Measurements from ENCODE around the gene CD38.
"Not testable (repeated sequence)": the region's sequence is repeated elsewhere in the genome, so short reads cannot be mapped to it uniquely, and the experiment has no call there.

CD38 gene

DNA sequence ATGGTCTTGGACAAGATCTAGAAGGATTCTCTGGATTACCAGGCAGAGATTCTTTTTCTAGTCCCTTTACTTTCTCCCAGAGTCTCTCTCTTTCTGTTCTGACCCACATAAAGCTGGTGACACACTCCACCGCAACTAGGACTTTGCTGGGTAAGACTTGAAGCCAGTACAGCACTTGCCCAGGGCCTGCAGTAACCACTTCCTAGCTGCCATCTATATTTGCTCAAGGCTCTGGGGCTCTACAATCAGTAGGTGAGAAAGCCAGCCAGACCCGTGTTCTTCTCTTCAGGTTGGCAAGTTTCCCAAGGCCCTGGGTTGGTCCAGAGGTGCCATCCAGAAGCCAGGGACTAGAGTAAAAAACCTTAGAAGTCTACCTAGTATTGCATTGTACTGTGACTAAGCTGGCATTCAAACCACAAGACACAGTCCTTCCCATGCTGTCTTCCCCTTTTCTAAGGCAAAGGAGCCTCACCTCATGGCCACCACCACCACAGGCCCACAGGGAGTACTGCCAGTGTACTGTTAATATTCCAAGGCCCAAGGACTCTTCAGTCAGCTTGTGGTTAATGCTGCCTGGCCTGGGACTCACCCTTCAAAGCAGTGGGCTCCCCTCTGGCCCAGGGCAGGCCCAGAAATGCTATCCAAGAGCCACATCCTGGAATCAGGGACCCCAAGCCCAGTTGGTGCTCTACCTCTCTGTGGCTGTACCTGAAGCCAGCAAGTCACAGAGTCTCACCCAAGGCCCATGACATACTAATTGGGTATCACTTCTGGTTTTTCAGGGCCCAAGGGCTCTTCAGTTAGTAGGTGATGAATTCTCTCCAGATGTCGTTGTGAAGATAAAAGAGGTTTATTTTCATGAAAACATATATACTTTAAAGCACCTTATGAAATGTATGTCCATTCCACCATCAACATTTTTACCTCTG lies 54.7 kb downstream of the CD38 start:
- DNase-seq (ENCODE audit: low read depth in 1 of 2, low spot score in 1 of 2) = no peak
- in situ Hi-C loops (cut with HindIII; ENCODE audit: low pct_unique_long_range_greater_than_20kb, low sequenced_read_pairs) = no loop called here
- TF ChIP-seq JUND (IDR thresholded peaks at IDR 0.05; ENCODE audit: low read depth) = no peak

DNA sequence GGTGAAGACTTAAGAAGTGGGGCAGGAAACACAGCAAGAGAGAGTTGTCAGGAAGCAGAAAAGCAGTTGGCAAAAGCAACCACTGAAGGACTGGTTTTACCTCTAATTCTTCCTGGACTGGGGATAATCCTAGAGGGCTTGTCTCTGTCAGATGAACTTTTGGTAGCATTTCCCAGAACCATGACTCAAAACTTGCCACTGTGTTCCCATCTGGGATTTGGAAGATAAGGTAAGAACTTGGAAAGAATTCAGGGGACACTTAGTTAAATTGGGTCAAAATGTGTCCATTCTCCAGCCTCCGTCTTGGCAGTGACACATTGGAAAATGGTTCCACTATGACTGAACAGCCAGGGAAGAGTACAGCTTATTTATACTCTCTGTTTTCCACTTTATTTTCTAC lies 55.7 kb downstream of the CD38 start:
- DNase-seq (ENCODE audit: low read depth in 1 of 2, low spot score in 1 of 2) = no peak
- in situ Hi-C loops (cut with HindIII; ENCODE audit: low pct_unique_long_range_greater_than_20kb, low sequenced_read_pairs) = no loop called here
- no peak for TF ChIP-seq JUND (IDR thresholded peaks at IDR 0.05; ENCODE audit: low read depth)

DNA sequence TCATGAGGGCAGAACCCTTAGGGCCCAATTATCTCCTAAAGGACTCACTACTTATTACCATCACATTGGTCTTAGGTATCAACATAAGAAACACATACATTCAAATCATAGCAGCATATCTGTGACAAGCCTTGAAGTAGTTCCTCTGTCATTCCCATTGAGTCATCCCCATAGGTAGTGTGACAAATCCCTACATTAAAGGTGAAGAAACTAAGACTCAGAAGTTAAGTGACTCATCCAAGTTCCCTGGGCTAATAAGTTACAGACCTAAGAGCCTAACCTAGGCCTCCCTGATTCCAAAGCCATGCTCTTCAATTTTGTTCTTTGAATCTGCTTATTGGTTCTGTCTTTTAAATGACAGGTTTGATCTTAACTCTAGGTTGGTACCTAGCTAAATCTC lies 58.2 kb downstream of the CD38 start:
- TF ChIP-seq JUND (IDR thresholded peaks at IDR 0.05; ENCODE audit: low read depth) = no peak
- no peak for DNase-seq (ENCODE audit: low read depth in 1 of 2, low spot score in 1 of 2)
- in situ Hi-C loops (cut with HindIII; ENCODE audit: low pct_unique_long_range_greater_than_20kb, low sequenced_read_pairs) = no loop called here

DNA sequence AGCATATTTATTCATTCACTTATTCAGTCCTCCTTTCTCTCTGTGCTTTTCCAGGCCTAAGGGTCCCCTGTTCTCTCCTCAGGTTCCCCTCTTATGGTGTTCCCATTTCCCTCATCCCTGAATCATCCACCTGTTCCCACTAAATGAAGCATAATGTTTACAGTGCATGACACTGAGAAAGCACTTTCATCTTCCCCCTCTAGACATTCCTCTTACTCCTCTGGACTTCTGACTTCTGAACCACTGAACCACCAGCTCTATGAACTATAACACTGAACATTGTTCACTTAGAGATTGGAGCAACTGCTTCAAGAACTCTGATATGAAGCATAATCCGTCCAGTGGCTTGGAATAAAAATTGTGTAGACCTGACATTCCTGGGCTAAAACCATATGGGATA lies 59.5 kb downstream of the CD38 start:
- in situ Hi-C loops (cut with HindIII; ENCODE audit: low pct_unique_long_range_greater_than_20kb, low sequenced_read_pairs) = no loop called here
- no peak for DNase-seq (ENCODE audit: low read depth in 1 of 2, low spot score in 1 of 2)
- TF ChIP-seq JUND (IDR thresholded peaks at IDR 0.05; ENCODE audit: low read depth) = no peak

DNA sequence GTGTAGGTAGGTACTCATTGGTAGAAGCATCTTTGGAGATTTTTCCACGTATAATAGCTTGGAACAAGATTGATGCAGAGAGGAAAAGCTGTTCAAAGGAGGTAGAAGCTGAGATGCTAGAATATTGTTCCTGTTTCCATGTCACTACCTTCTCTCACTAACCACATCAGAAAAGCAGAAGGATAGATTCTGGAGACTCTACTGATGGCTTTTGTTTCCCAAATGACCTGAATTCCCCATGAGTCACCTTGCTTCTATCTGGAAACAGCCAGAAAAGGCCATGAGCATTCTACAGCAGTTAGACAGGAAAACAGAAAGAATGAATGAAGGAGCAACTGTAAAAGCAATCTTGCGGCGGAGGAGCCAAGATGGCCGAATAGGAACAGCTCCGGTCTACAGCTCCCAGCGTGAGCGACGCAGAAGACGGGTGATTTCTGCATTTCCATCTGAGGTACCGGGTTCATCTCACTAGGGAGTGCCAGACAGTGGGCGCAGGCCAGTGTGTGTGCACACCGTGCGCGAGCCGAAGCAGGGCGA lies 63.1 kb downstream of the CD38 start:
- in situ Hi-C loops (cut with HindIII; ENCODE audit: low pct_unique_long_range_greater_than_20kb, low sequenced_read_pairs); DNase-seq (ENCODE audit: low read depth in 1 of 2, low spot score in 1 of 2): not testable (repeated sequence)

DNA sequence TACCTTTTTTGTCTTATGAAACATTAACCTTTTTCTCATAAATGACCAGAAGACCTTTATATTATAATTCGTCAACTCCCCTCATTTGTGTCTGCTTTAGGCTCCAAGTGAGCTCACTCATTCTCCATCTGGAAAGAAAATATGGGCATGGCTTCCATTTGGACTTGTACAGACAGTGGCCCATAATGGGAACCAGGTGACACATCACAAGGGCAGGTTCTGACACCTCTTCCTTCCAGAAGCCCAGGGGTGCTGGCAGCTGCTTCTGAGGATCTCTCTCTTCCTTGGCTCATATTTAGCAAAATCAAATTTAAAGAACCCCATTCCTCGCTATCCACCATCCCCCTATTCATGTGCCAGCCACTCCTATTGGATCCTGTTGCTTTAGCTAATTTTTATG lies 69.6 kb downstream of the CD38 start:
- TF ChIP-seq JUND (IDR thresholded peaks at IDR 0.05; ENCODE audit: low read depth) = no peak
- no peak for DNase-seq (ENCODE audit: low read depth in 1 of 2, low spot score in 1 of 2)
- in situ Hi-C loops (cut with HindIII; ENCODE audit: low pct_unique_long_range_greater_than_20kb, low sequenced_read_pairs) = no loop called here

DNA sequence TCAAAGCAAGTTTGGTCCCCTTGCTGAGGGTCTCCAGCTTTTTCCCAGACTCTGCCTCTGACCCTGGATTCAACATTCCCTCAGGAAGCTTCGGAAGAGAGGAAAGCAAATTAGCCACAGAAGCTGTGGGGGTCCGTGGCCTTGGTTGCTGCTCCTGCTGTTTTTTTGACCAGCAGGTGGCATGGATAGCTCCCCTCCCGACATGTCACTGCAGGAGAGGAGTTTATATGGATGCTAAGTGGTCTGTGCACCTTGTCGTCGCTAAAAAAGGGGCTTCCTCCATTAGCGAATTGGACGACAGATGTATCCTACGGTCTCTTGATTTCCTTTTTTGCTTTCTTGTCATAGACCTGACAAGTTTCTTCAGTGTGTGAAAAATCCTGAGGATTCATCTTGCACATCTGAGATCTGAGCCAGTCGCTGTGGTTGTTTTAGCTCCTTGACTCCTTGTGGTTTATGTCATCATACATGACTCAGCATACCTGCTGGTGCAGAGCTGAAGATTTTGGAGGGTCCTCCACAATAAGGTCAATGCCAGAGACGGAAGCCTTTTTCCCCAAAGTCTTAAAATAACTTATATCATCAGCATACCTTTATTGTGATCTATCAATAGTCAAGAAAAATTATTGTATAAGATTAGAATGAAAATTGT lies 70.2 kb downstream of the CD38 start:
- no peak for DNase-seq (ENCODE audit: low read depth in 1 of 2, low spot score in 1 of 2)
- TF ChIP-seq JUND (IDR thresholded peaks at IDR 0.05; ENCODE audit: low read depth) = no peak
- in situ Hi-C loops (cut with HindIII; ENCODE audit: low pct_unique_long_range_greater_than_20kb, low sequenced_read_pairs) = no loop called here

DNA sequence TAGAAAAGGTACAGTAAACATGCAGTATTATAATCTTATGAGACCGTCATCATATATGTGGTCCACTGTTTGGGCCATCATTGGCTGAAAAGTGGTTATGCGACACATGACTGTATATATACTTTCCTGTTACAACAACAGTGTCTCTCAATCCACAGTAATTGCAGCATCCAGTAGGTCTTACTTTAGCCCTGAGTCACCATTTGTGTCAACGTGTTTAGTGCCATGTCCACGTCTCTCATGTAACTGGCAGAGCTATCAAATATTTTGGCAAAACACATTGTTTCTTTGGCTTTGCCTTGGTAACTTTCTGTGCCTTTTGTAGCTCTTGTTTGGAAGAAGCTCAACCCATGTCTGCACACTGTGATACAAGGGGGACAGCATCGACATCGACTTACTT lies 73.8 kb downstream of the CD38 start:
- in situ Hi-C loops (cut with HindIII; ENCODE audit: low pct_unique_long_range_greater_than_20kb, low sequenced_read_pairs) = no loop called here

DNA sequence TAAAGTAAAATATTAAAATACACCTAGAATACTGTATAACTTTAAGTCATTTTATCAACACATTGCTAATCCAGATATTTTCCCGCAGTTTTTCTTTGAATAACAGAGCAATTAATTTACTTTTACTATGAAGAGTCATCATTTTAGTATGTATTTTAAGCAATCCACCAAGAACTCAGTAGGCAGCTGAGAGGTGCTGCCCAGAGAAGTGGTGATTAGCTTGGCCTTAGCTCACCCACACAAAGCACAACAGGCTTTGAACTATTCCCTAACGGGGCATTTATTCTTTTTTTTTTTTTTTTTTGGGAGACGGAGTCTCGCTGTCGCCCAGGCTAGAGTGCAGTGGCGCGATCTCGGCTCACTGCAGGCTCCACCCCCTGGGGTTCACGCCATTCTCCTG lies 74.4 kb downstream of the CD38 start:
- no peak for TF ChIP-seq JUND (IDR thresholded peaks at IDR 0.05; ENCODE audit: low read depth)
- DNase-seq (ENCODE audit: low read depth in 1 of 2, low spot score in 1 of 2) = no peak
- in situ Hi-C loops (cut with HindIII; ENCODE audit: low pct_unique_long_range_greater_than_20kb, low sequenced_read_pairs) = no loop called here

More for the DNA sequence above, 73.8 kb downstream of the CD38 start:
- TF ChIP-seq JUND (IDR thresholded peaks at IDR 0.05; ENCODE audit: low read depth) = no peak
- no peak for DNase-seq (ENCODE audit: low read depth in 1 of 2, low spot score in 1 of 2)

DNA sequence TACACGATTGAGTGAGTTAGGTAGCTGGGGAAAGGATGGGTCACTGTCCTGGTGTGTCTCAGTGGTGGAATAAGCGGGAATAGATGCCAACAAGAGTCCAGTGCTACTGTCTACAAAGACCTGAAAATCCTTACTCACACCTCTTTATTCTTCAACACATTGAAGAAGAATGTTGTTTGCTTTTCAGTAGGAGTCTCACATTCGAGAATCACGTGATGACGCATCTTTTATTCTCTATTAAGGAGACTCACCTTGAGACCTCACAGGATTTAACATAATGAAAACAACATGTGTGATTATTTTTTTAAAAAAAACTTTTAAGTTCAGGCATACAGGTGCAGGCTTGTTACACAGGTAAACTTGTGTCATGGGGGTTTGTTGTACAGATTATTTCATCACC lies 75.2 kb downstream of the CD38 start:
- in situ Hi-C loops (cut with HindIII; ENCODE audit: low pct_unique_long_range_greater_than_20kb, low sequenced_read_pairs) = no loop called here
- DNase-seq (ENCODE audit: low read depth in 1 of 2, low spot score in 1 of 2) = no peak
- TF ChIP-seq JUND (IDR thresholded peaks at IDR 0.05; ENCODE audit: low read depth) = no peak

DNA sequence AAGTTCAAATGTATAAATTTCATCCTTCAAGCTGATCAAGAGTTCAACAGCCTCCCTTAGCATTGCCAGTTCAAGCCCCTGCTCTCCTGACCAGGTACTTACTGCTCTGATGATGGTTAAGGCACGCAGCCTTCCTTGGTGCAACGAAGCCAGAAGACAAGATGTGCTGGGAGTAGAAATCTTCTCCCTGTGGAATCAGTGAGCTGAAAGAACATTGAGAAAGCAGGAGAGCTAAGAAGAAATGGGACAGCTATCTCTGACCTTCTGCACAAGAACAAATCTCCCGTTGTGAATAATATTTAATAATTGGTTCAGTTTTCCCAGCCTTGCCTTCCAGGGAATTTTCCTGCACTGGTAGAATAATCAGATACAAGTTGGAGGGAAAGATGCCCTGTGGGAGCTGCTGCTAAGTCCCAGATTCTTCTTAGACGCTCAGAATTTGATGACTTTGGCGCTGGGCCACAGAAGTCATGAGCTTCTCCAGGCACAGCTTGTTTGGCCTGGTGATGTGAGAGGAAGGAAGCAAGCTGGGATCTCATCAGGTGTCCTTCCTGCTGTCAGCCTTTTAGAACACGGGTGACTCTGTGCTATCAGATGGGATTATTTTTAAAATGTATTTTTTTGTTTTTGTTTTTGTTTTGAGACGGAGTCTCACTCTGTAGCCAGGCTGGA lies 77.8 kb downstream of the CD38 start:
- in situ Hi-C loops (cut with HindIII; ENCODE audit: low pct_unique_long_range_greater_than_20kb, low sequenced_read_pairs) = no loop called here
- DNase-seq (ENCODE audit: low read depth in 1 of 2, low spot score in 1 of 2) = peak in 1 of 2 experiments; percentile 46

DNA sequence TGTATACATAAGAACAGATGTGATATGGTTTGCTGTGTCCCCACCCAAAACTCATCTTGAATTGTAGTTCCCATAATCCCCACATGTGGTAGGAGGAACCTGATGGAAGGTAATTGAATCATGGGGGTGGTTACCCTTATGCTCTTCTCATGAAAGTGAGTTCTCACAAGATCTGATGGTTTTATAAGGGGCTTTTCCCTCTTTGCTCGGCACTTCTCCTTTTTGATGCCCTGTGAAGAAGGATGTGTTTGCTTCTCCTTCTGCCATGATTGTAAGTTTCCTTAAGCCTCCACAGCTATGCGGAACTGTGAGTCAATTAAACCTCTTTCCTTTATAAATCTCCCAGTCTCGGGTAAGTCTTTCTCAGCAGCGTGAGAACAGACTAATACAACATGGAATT lies 83.1 kb downstream of the CD38 start:
- DNase-seq (ENCODE audit: low read depth in 1 of 2, low spot score in 1 of 2); in situ Hi-C loops (cut with HindIII; ENCODE audit: low pct_unique_long_range_greater_than_20kb, low sequenced_read_pairs): not testable (repeated sequence)

More for the DNA sequence above, 77.8 kb downstream of the CD38 start:
- no peak for TF ChIP-seq JUND (IDR thresholded peaks at IDR 0.05; ENCODE audit: low read depth)
